OCI-LY7 (cell line): Measurements from ENCODE around the gene ST8SIA5.

ENCODE experiments used
- CTCF ChIP-seq: fragments of 200-600 bp; sonication (generic); conservative IDR thresholded peaks from 2 replicates; pipeline ENCODE4 v1.5.1; 2014; ENCODE audit warnings: mild to moderate bottlenecking, antibody characterized with exemption, low read length, moderate library complexity, mixed read lengths
- EZH2phosphoT487 ChIP-seq: fragments of 200-600 bp; sonication (generic); IDR thresholded peaks from 2 replicates; pipeline ENCODE4 v1.6.1; 2018; ENCODE audit warnings: low read depth, borderline replicate concordance, mild to moderate bottlenecking, mixed run types, antibody characterized with exemption, low read length, moderate library complexity, mixed read lengths

GRCh38 chr18:46668694-46669093 is 88.2 kb downstream of the ST8SIA5 start:
- TF ChIP-seq CTCF (no peak), EZH2phosphoT487 (no peak)
